Measurements from ENCODE around the gene MYO1D. TPM values are rescaled to one million over a fixed set of nuclear protein-coding genes. Genes with fewer than 3 reads are reported as not detected.
"Not testable (repeated sequence)": the region's sequence is repeated elsewhere in the genome, so short reads cannot be mapped to it uniquely, and the experiment has no call there.

MYO1D gene
- total and polyA plus RNA-seq, 12 donors, result 13.6 to 103 (median 59.8) TPM

- no peak for TF ChIP-seq CTCF (IDR thresholded peaks at IDR 0.05)
- no peak for TF ChIP-seq POLR2A (IDR thresholded peaks at IDR 0.05)
- intact Hi-C loops (cut with DNase I), result no loop called here
- WGBS, 4 donors, result 55 to 84% (median 63%) methylated on average over 1 of the region's 1 CpG
- Histone ChIP-seq H3K36me3 (replicated peaks in 1 of 2) (peaks cover 0 to 89% of the 10 kb centered on the region in 2 donors), H3K4me1 (replicated peaks in 1 of 2) (peaks cover 0 to 6% of the 10 kb centered on the region in 2 donors), H3K9me3 (replicated peaks in 1 of 3) (no peaks in the 10 kb centered on the region), H3K27ac (no peak overlapping the region), H3K27me3 (no peaks in the 10 kb centered on the region), H3K4me3 (no peak overlapping the region)
- no peak for DNase-seq
Measured at GRCh38 chr17:32452281-32452680, 424.6 kb downstream of the MYO1D start.

- intact Hi-C loops (cut with DNase I), result no loop called here
- 68 to 96% (median 75%) methylated on average over 2 of the region's 2 CpGs for WGBS, 4 donors
- H3K4me1 ChIP-seq (replicated peaks in 1 of 2), result peaks cover 0 to 9% of the 10 kb centered on the region in 2 donors
- no peak overlapping the region for H3K4me3 ChIP-seq
- TF ChIP-seq CTCF (IDR thresholded peaks at IDR 0.05) (no peak), POLR2A (IDR thresholded peaks at IDR 0.05) (no peak)
- peaks cover 0 to 89% of the 10 kb centered on the region in 2 donors for H3K36me3 ChIP-seq (replicated peaks in 1 of 2)
- no peak overlapping the region for H3K27ac ChIP-seq
- no peak for DNase-seq
- no peaks in the 10 kb centered on the region for H3K9me3 ChIP-seq (replicated peaks in 1 of 3)
- no peaks in the 10 kb centered on the region for H3K27me3 ChIP-seq
Measured at GRCh38 chr17:32451879-32452278, 425.0 kb downstream of the MYO1D start.

DNA sequence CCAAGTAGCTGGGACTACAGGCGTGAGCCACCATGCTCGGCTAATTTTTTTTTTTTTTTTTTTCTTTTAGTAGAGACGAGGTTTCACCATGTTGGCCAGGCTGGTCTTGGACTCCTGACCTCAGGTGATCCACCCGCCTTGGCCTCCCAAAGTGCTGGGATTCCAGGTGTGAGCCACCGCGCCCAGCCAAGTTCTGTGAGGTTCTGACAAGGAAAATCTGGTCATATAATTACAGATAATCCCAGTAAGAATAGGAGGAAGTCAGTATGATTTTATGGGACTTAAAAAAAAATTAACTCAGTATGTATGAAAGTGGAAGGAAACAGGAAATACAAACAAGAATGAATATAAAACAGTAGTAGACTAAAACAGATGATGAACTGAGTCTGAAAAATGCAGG, 426.5 kb downstream of the MYO1D start:
- H3K27ac ChIP-seq; H3K27me3 ChIP-seq; DNase-seq; H3K4me3 ChIP-seq; H3K9me3 ChIP-seq (replicated peaks in 1 of 3); intact Hi-C loops (cut with DNase I): not testable (repeated sequence)
- WGBS, 4 donors, result 88 to 93% (median 93%) methylated on average over 6 of the region's 6 CpGs
- peaks cover 0 to 79% of the 10 kb centered on the region in 2 donors for H3K36me3 ChIP-seq (replicated peaks in 1 of 2)
- peaks cover 7 to 23% of the 10 kb centered on the region in 2 donors for H3K4me1 ChIP-seq (replicated peaks in 1 of 2)

DNA sequence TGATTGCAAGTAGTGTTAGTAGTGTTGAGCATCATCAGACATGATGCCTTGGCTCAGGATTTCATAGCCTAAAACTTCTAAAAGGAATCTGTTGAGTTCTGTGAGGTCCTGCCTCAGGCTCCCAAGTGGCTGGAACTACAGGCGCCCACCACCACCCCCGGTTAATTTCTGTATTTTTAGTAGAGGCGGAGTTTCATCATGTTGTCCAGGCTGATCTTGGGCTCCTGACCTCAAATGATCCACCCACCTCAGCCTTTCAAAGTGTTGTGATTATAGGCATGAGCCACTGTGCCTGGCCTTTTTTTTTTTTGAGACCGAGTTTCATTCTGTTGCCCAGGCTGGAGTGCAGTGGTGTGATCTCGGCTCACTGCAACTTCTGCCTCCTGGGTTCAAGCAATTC, 427.0 kb downstream of the MYO1D start:
- DNase-seq, result no peak
- Histone ChIP-seq H3K36me3 (replicated peaks in 1 of 2) (peaks cover 0 to 75% of the 10 kb centered on the region in 2 donors), H3K4me1 (replicated peaks in 1 of 2) (peaks cover 8 to 24% of the 10 kb centered on the region in 2 donors), H3K4me3 (no peak overlapping the region), H3K27me3 (no peaks in the 10 kb centered on the region), H3K9me3 (replicated peaks in 1 of 3) (no peaks in the 10 kb centered on the region), H3K27ac (no peak overlapping the region)
- TF ChIP-seq POLR2A (IDR thresholded peaks at IDR 0.05), result no peak
- TF ChIP-seq CTCF (IDR thresholded peaks at IDR 0.05), result no peak
- intact Hi-C loops (cut with DNase I), result no loop called here
- WGBS, 4 donors, result 92 to 96% (median 94%) methylated on average over 5 of the region's 5 CpGs

DNA sequence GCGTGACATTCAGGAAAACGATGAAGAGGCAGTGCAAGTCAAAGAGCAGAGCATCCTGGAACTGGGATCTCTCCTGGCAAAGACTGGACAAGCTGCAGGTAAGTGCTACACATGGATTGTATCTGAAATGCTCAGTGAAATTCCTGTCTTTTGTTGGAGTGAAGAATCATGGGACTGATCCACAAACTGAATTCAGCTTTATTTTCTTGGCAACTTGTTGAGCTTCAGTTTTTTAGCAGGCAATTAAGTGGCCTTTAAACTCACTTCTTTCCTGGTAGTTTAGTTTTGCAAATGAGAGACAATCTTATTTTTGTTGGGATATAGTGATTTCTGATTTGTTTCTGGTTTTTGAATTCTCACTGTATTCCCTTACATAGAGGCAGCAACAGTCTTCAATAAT, 430.0 kb downstream of the MYO1D start:
- TF ChIP-seq CTCF (IDR thresholded peaks at IDR 0.05) (no peak), POLR2A (IDR thresholded peaks at IDR 0.05) (no peak)
- Histone ChIP-seq H3K4me1 (replicated peaks in 1 of 2) (peaks cover 8 to 24% of the 10 kb centered on the region in 2 donors), H3K27ac (no peak overlapping the region), H3K27me3 (no peaks in the 10 kb centered on the region), H3K36me3 (replicated peaks in 1 of 2) (peaks cover 0 to 46% of the 10 kb centered on the region in 2 donors), H3K9me3 (replicated peaks in 1 of 3) (no peaks in the 10 kb centered on the region), H3K4me3 (no peak overlapping the region)
- intact Hi-C loops (cut with DNase I), result no loop called here
- no peak for DNase-seq
- WGBS, 4 donors, result 72 to 88% (median 83%) methylated on average over 2 of the region's 2 CpGs

Measured in adrenal gland (tissue), 12 donors.